Adrenal gland (tissue), 12 donors: ENCODE measurements around the gene HSD17B1. TPM values are rescaled to one million over a fixed set of nuclear protein-coding genes. Genes with fewer than 3 reads are reported as not detected.

Experiments
- DNase-seq, 7 donors: peaks; one replicate each; pipeline ENCODE4 v3.0.0-alpha.2; 2019 to 2020
- H3K27ac ChIP-seq, 5 donors: fragments of 200-600 bp; sonication (generic) in 4 of 5; 1 replicate in 3 of 5; 2 replicates in 2 of 5; pipeline versions ENCODE4 v1.5.1 to v1.8.0; 2016 to 2020; ENCODE audit warnings: mild to moderate bottlenecking in 1 of 5
- H3K27me3 ChIP-seq: fragments of 200-600 bp; 2 replicates; pipeline ENCODE4 v1.8.0; 2021
- H3K36me3 ChIP-seq, 2 donors: fragments of 200-600 bp; replicated peaks in 1 of 2; 1 replicate in 1 of 2; 2 replicates in 1 of 2; pipeline versions ENCODE4 v1.5.1 to v1.8.0; 2018 to 2022
- H3K4me1 ChIP-seq, 2 donors: fragments of 200-600 bp; replicated peaks in 1 of 2; 1 replicate in 1 of 2; 2 replicates in 1 of 2; pipeline versions ENCODE4 v1.5.1 to v1.8.0; 2018 to 2021
- H3K4me3 ChIP-seq, 4 donors: fragments of 200-600 bp; sonication (generic) in 3 of 4; one replicate each; pipeline ENCODE4 v1.5.1; 2016 to 2018
- H3K9me3 ChIP-seq, 3 donors: fragments of 200-600 bp; sonication (generic) in 1 of 3; replicated peaks in 1 of 3; 1 replicate in 2 of 3; 2 replicates in 1 of 3; pipeline versions ENCODE4 v1.5.1 to v1.8.0; 2016 to 2021
- POLR2A ChIP-seq, 2 donors: fragments of 450-650 bp; IDR thresholded peaks; one replicate each; pipeline ENCODE4 v1.6.1; 2017; ENCODE audit warnings: antibody characterized with exemption in 2 of 2, mild to moderate bottlenecking in 2 of 2, moderate library complexity in 1 of 2
- WGBS, 4 donors: extraction: QIAGEN DNeasy Blood & Tissue Kit in 2 of 4; methylation state at CpG; one replicate each; pipeline versions ENCODE4 v1.1.5 to v1.1.7; 2013 to 2017; 5-methylcytosine and 5-hydroxymethylcytosine counted together
- intact Hi-C, 2 donors: fragments of 100-400 bp; cut with DNase I; formaldehyde crosslinking; loops; one replicate each; pipeline versions ENCODE4 v1.14.1 to v1.15.0; 2022 to 2023
- polyA plus RNA-seq, 3 donors: library from polyadenylated mRNA; stranded (reverse); fragments of 200-250 nt in 2 of 3; fragments of 350-450 nt in 1 of 3; fragmentation: Illumina TruSeq in 1 of 3; extraction: RNeasy Lipid Tissue Mini Kit (QIAGEN cat#74804) in 1 of 3; gene quantifications; one replicate each; pipeline ENCODE4 v1.2.3, GENCODE V29; 2013 to 2014
- total RNA-seq, 9 donors: library from RNA; depleted of rRNA in 4 of 9; stranded (reverse); fragments of >200 nt in 4 of 9; fragments of 120-200 nt in 1 of 9; fragmentation: NEBNext Ultra II Directional in 1 of 9; extraction: Animal tissue kit (Norgen Biotek cat#: 25700) in 1 of 9; gene quantifications; one replicate each; pipeline versions ENCODE4 v1.1.0 to v1.2.4, GENCODE V29; 2013 to 2023
- TF ChIP-seq, protein P1 (sequence below), 6 experiments: fragments of 450-650 bp in 4 of 6; fragments of 200-600 bp in 2 of 6; sonication (generic) in 1 of 6; IDR thresholded peaks; 1 replicate in 5 of 6; 2 replicates in 1 of 6; pipeline versions ENCODE4 v1.5.1 to v1.8.0; 2016 to 2021; ENCODE audit warnings: antibody characterized with exemption in 6 of 6, mild to moderate bottlenecking in 2 of 6, moderate library complexity in 1 of 6
- donor health status: healthy with polysubstance abuse.
- donor health status: Bipolar disorder and iron deficiency.
- donor health status: DM: yes; HTN: yes; CAD: no.
- donor health status: DM: no; HTN: no; CAD: no.
- donor health status: DM: no; HTN: no; CAD: no.
- donor health status: DM: yes; HTN: yes; CAD: no.

HSD17B1 gene
- total and polyA plus RNA-seq, 12 donors = 0.22 to 7.6 (median 2.1) TPM

GRCh38 chr17:42571435-42572225 is 18.9 kb downstream of the HSD17B1 start:
- peaks cover 7 to 14% of the 10 kb centered on the region in 2 donors for H3K4me1 ChIP-seq
- intact Hi-C loops = no loop called here
- no peaks in the 10 kb centered on the region for H3K27me3 ChIP-seq
- 65 to 75% (median 74%) methylated on average over 12 of the region's 12 CpGs for WGBS, 4 donors
- TF ChIP-seq, protein P1, sequence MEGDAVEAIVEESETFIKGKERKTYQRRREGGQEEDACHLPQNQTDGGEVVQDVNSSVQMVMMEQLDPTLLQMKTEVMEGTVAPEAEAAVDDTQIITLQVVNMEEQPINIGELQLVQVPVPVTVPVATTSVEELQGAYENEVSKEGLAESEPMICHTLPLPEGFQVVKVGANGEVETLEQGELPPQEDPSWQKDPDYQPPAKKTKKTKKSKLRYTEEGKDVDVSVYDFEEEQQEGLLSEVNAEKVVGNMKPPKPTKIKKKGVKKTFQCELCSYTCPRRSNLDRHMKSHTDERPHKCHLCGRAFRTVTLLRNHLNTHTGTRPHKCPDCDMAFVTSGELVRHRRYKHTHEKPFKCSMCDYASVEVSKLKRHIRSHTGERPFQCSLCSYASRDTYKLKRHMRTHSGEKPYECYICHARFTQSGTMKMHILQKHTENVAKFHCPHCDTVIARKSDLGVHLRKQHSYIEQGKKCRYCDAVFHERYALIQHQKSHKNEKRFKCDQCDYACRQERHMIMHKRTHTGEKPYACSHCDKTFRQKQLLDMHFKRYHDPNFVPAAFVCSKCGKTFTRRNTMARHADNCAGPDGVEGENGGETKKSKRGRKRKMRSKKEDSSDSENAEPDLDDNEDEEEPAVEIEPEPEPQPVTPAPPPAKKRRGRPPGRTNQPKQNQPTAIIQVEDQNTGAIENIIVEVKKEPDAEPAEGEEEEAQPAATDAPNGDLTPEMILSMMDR (IDR thresholded peaks at IDR 0.05) = no peak
- no peak for TF ChIP-seq POLR2A (IDR thresholded peaks at IDR 0.05)
- H3K4me3 ChIP-seq = no peak overlapping the region
- no peaks in the 10 kb centered on the region for H3K9me3 ChIP-seq
- H3K36me3 ChIP-seq = peaks cover 0 to 61% of the 10 kb centered on the region in 2 donors
- DNase-seq = peak in 1 of 7 donors; percentile 26
- no peak overlapping the region for H3K27ac ChIP-seq

DNA sequence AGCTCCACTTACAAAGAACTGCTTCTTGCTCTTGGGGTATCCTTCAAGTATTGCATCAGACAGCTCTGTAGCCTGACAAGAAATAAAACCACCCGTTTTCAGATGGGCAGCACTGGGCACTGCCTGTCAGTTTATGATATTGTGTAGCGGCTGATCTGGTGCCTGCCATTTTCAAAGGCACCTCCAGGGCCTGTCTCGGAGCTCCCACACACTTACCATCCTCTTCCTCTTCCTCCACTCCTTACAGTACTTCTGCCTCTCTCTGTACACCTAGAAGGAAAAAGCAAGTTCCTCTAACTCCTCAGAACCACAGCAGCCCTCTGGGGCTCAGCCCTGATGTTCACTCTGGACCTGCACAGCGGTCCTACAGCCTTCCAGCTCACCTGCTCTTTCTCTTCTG is 20.4 kb downstream of the HSD17B1 start:
- 73 to 85% (median 79%) methylated on average over 4 of the region's 4 CpGs for whole genome bisulfite sequencing, 4 donors

GRCh38 chr17:42574463-42574862 is 21.7 kb downstream of the HSD17B1 start:
- DNase-seq = no peak
- Histone ChIP-seq H3K4me1 (peaks cover 5 to 21% of the 10 kb centered on the region in 2 donors), H3K27ac (no peak overlapping the region), H3K9me3 (no peaks in the 10 kb centered on the region), H3K27me3 (no peaks in the 10 kb centered on the region), H3K4me3 (no peak overlapping the region), H3K36me3 (peaks cover 0 to 50% of the 10 kb centered on the region in 2 donors)
- intact Hi-C loops = no loop called here
- 79 to 88% (median 81%) methylated on average over 3 of the region's 3 CpGs for WGBS, 4 donors
- TF ChIP-seq, protein P1 (IDR thresholded peaks at IDR 0.05) = no peak
- TF ChIP-seq POLR2A (IDR thresholded peaks at IDR 0.05) = no peak

More for the DNA sequence above, 20.4 kb downstream of the HSD17B1 start:
- no peak overlapping the region for H3K4me3 ChIP-seq
- no peaks in the 10 kb centered on the region for H3K27me3 ChIP-seq
- no peaks in the 10 kb centered on the region for H3K9me3 ChIP-seq
- peaks cover under 1 to 15% of the 10 kb centered on the region in 2 donors for H3K4me1 ChIP-seq
- peaks cover 0 to 61% of the 10 kb centered on the region in 2 donors for H3K36me3 ChIP-seq
- intact Hi-C loops = no loop called here
- no peak for TF ChIP-seq POLR2A (IDR thresholded peaks at IDR 0.05)
- TF ChIP-seq, protein P1 (IDR thresholded peaks at IDR 0.05) = no peak
- DNase-seq = no peak
- no peak overlapping the region for H3K27ac ChIP-seq

GRCh38 chr17:42577140-42577531 is 24.4 kb downstream of the HSD17B1 start:
- no peak for TF ChIP-seq POLR2A (IDR thresholded peaks at IDR 0.05)
- TF ChIP-seq, protein P1 (IDR thresholded peaks at IDR 0.05) = no peak
- 6 to 16% (median 10%) methylated on average over 8 to 18 of the region's 18 CpGs for WGBS, 4 donors
- no peak for DNase-seq
- intact Hi-C loops = no loop called here
- H3K4me3 ChIP-seq = peak overlapping the region in 2 of 4 donors; percentile 34 to 86
- no peaks in the 10 kb centered on the region for H3K27me3 ChIP-seq
- no peaks in the 10 kb centered on the region for H3K9me3 ChIP-seq
- H3K27ac ChIP-seq = peak overlapping the region in 4 of 5 donors; percentile 21 to 97 (median 83)
- H3K4me1 ChIP-seq = peaks cover 5 to 21% of the 10 kb centered on the region in 2 donors
- H3K36me3 ChIP-seq = peaks cover 0 to 49% of the 10 kb centered on the region in 2 donors
